T-helper 17 cell (primary cell): ENCODE data around the gene ATP9A. TPM values are rescaled to one million over a fixed set of nuclear protein-coding genes. Genes with fewer than 3 reads are reported as not detected.

ENCODE experiments used
- ATAC-seq: fragments of 150-1000 bp; cut with Tn5 transposase; 2 replicates; pipeline ENCODE4 v1.10.0; 2021; ENCODE audit warnings: mild to moderate bottlenecking, moderate library complexity
- DNase-seq, 3 donors: peaks; one replicate each; pipeline versions ENCODE4 v3.0.0 to v3.0.0-alpha.2; 2020 to 2021
- H3K9me3 ChIP-seq: one replicate; pipeline ENCODE4 v1.7.0; 2013; ENCODE audit warnings: low read length, mild to moderate bottlenecking; ENCODE audit not compliant: control insufficient read depth, poor library complexity, severe bottlenecking
- H3K27ac Mint-ChIP-seq: one replicate; pipeline ENCODE4 v1.8.0; 2022; ENCODE audit warnings: mild to moderate bottlenecking, moderate library complexity, mixed read lengths
- H3K27me3 Mint-ChIP-seq: one replicate; pipeline ENCODE4 v1.8.0; 2022; ENCODE audit warnings: mixed read lengths
- H3K36me3 Mint-ChIP-seq: one replicate; pipeline ENCODE4 v1.8.0; 2022; ENCODE audit warnings: low read depth, mixed read lengths
- H3K4me1 Mint-ChIP-seq: one replicate; pipeline ENCODE4 v1.8.0; 2022; ENCODE audit warnings: mild to moderate bottlenecking, mixed read lengths
- H3K4me3 Mint-ChIP-seq: one replicate; pipeline ENCODE4 v1.8.0; 2022; ENCODE audit warnings: mild to moderate bottlenecking, moderate library complexity, mixed read lengths
- total RNA-seq, 4 donors: library from RNA in 2 of 4; stranded (reverse) in 2 of 4; gene quantifications; one replicate each; pipeline ENCODE4 v1.2.3 and lab custom pipeline; 2022 to 2026

ATP9A gene
- total RNA-seq, 2 donors from 2014 or later: 0.15 to 4.2 TPM

GRCh38 chr20:51554538-51555165 lies 213.5 kb downstream of the ATP9A start:
- Mint-ChIP-seq H3K36me3 (peaks cover 6% of the 10 kb centered on the region), H3K4me3 (no peak overlapping the region), H3K27me3 (peaks cover 52% of the 10 kb centered on the region), H3K4me1 (peaks cover 7% of the 10 kb centered on the region), H3K27ac (no peak overlapping the region)
- ATAC-seq: no peak
- no peaks in the 10 kb centered on the region for H3K9me3 ChIP-seq
- no peak for DNase-seq

- Mint-ChIP-seq H3K4me3 (no peak overlapping the region), H3K36me3 (peaks cover 6% of the 10 kb centered on the region), H3K4me1 (peaks cover 7% of the 10 kb centered on the region), H3K27ac (no peak overlapping the region), H3K27me3 (peaks cover 46% of the 10 kb centered on the region)
- H3K9me3 ChIP-seq: no peaks in the 10 kb centered on the region
- ATAC-seq: no peak
- DNase-seq: no peak
Measured at GRCh38 chr20:51553897-51554486, 214.2 kb downstream of the ATP9A start.

- H3K27ac Mint-ChIP-seq: no peak overlapping the region
- H3K4me3 Mint-ChIP-seq: no peak overlapping the region
- H3K9me3 ChIP-seq: no peaks in the 10 kb centered on the region
- peaks cover 8% of the 10 kb centered on the region for H3K36me3 Mint-ChIP-seq
- peaks cover 41% of the 10 kb centered on the region for H3K27me3 Mint-ChIP-seq
- peaks cover 4% of the 10 kb centered on the region for H3K4me1 Mint-ChIP-seq
- no peak for DNase-seq
- no peak for ATAC-seq
Measured at GRCh38 chr20:51551186-51551585, 217.0 kb downstream of the ATP9A start.

GRCh38 chr20:51549474-51549873 lies 218.7 kb downstream of the ATP9A start:
- H3K4me1 Mint-ChIP-seq: peaks cover 4% of the 10 kb centered on the region

GRCh38 chr20:51547951-51548350 lies 220.2 kb downstream of the ATP9A start:
- Mint-ChIP-seq H3K4me3 (no peak overlapping the region), H3K27me3 (peaks cover 17% of the 10 kb centered on the region), H3K36me3 (peaks cover 2% of the 10 kb centered on the region), H3K27ac (no peak overlapping the region), H3K4me1 (peaks cover 5% of the 10 kb centered on the region)
- DNase-seq (no peak), ATAC-seq (no peak)
- H3K9me3 ChIP-seq: no peaks in the 10 kb centered on the region

More at GRCh38 chr20:51549474-51549873, 218.7 kb downstream of the ATP9A start:
- peaks cover 30% of the 10 kb centered on the region for H3K27me3 Mint-ChIP-seq
- no peak for DNase-seq
- no peak for ATAC-seq
- H3K36me3 Mint-ChIP-seq: peaks cover 5% of the 10 kb centered on the region
- no peak overlapping the region for H3K27ac Mint-ChIP-seq
- H3K9me3 ChIP-seq: no peaks in the 10 kb centered on the region
- no peak overlapping the region for H3K4me3 Mint-ChIP-seq

Other genes with a start within 250 kb of the ATP9A start
- gene NFATC2, start 225.7 kb downstream of the ATP9A start, total RNA-seq: 10 to 100 TPM; 51.0 to 58.7 TPM
- under 1 TPM; 0.16 to 0.32 TPM for gene SALL4, start 34.1 kb upstream of the ATP9A start, total RNA-seq